ENCODE measurements around the gene KCNMB4. TPM values are rescaled to one million over a fixed set of nuclear protein-coding genes. Genes with fewer than 3 reads are reported as not detected.

Gene KCNMB4
- total RNA-seq, 1 experiment from 2014 or later = 0.13 TPM

DNA sequence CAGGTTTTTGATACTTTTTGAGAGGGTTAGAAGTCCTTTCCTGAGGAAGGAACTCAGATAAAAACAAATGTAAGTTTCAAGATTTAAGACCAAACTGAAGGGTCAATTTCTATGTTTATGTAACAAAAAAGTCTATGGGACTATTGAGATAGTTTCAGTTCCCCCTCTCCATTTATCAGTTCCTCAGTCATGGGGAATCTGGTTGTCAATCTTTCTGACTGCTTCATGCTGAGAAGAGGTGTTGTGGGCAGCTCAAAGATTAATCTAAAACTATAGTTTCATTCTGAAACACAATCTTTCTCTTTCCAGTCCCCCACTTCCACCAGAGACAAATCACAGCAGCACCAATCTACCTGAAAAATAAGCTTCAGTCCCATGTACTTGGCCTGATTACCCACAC lies 93.7 kb downstream of the KCNMB4 start:
- POLR2A ChIA-PET = no interaction called here
- DNase-seq (ENCODE audit: low read depth, low spot score) (no peak), ATAC-seq (no peak)
- H3K4me1 ChIP-seq (ENCODE audit: control insufficient read depth, insufficient read depth, low read length) = no peaks in the 10 kb centered on the region
- H3K27ac ChIP-seq (ENCODE audit: low read length) = no peak overlapping the region
- in situ Hi-C loops (cut with HindIII; ENCODE audit: low pct_unique_long_range_greater_than_20kb, low sequenced_read_pairs) (no loop called here), intact Hi-C loops (cut with micrococcal nuclease; ENCODE audit: unreplicated experiment) (no loop called here)
- BruUV-seq (replicated peaks) = no TSS peak
- no peaks in the 10 kb centered on the region for H3K27me3 ChIP-seq (ENCODE audit: control insufficient read depth, insufficient read depth, low read length)
- no peak overlapping the region for H3K4me3 ChIP-seq (ENCODE audit: low read depth in 2 of 2, low read length in 2 of 2)
- CTCF ChIA-PET = no interaction called here
- H3K9me3 ChIP-seq (ENCODE audit: control insufficient read depth, insufficient read depth, low read depth, low read length) = 0 out of 2 replicates have a peak, but pooled peaks cover 4% of the 10 kb centered on the region
- TF ChIP-seq SIN3A (IDR thresholded peaks at IDR 0.05; ENCODE audit: borderline replicate concordance, insufficient read depth, low read depth, low read length) (no peak), POLR2AphosphoS5 (IDR thresholded peaks at IDR 0.05; ENCODE audit: low read depth, low read length) (no peak), TCF7L2 (IDR thresholded peaks at IDR 0.05; ENCODE audit: low read depth, low read length) (no peak), REST (IDR thresholded peaks at IDR 0.05; ENCODE audit: insufficient read depth in 1 of 2, low read depth in 2 of 2, low read length in 1 of 2) (no peak)
- TF ChIP-seq, protein P1, sequence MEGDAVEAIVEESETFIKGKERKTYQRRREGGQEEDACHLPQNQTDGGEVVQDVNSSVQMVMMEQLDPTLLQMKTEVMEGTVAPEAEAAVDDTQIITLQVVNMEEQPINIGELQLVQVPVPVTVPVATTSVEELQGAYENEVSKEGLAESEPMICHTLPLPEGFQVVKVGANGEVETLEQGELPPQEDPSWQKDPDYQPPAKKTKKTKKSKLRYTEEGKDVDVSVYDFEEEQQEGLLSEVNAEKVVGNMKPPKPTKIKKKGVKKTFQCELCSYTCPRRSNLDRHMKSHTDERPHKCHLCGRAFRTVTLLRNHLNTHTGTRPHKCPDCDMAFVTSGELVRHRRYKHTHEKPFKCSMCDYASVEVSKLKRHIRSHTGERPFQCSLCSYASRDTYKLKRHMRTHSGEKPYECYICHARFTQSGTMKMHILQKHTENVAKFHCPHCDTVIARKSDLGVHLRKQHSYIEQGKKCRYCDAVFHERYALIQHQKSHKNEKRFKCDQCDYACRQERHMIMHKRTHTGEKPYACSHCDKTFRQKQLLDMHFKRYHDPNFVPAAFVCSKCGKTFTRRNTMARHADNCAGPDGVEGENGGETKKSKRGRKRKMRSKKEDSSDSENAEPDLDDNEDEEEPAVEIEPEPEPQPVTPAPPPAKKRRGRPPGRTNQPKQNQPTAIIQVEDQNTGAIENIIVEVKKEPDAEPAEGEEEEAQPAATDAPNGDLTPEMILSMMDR (IDR thresholded peaks at IDR 0.05) = no peak
- no peaks in the 10 kb centered on the region for H3K36me3 ChIP-seq (ENCODE audit: control insufficient read depth, insufficient read depth, low read length)

GRCh38 chr12:70463997-70464396 lies 97.9 kb downstream of the KCNMB4 start:
- in situ Hi-C loops (cut with HindIII; ENCODE audit: low pct_unique_long_range_greater_than_20kb, low sequenced_read_pairs) = no loop called here
- ChIA-PET CTCF (no interaction called here), POLR2A (no interaction called here)
- DNase-seq (ENCODE audit: low read depth, low spot score) (no peak), ATAC-seq (no peak)
- H3K27me3 ChIP-seq (ENCODE audit: control insufficient read depth, insufficient read depth, low read length) = no peaks in the 10 kb centered on the region
- no peak overlapping the region for H3K4me3 ChIP-seq (ENCODE audit: low read depth in 2 of 2, low read length in 2 of 2)
- TF ChIP-seq POLR2AphosphoS5 (IDR thresholded peaks at IDR 0.05; ENCODE audit: low read depth, low read length) (no peak), SIN3A (IDR thresholded peaks at IDR 0.05; ENCODE audit: borderline replicate concordance, insufficient read depth, low read depth, low read length) (no peak), REST (IDR thresholded peaks at IDR 0.05; ENCODE audit: insufficient read depth in 1 of 2, low read depth in 2 of 2, low read length in 1 of 2) (no peak), TCF7L2 (IDR thresholded peaks at IDR 0.05; ENCODE audit: low read depth, low read length) (no peak)
- TF ChIP-seq, protein P1 (IDR thresholded peaks at IDR 0.05) = no peak
- H3K27ac ChIP-seq (ENCODE audit: low read length) = no peak overlapping the region
- BruUV-seq (replicated peaks) = no TSS peak
- no peaks in the 10 kb centered on the region; the same call in 1 of the 2 replicates for H3K36me3 ChIP-seq (ENCODE audit: control insufficient read depth, insufficient read depth, low read length)
- no peaks in the 10 kb centered on the region for H3K4me1 ChIP-seq (ENCODE audit: control insufficient read depth, insufficient read depth, low read length)
- H3K9me3 ChIP-seq (ENCODE audit: control insufficient read depth, insufficient read depth, low read depth, low read length) = 0 out of 2 replicates have a peak, but pooled peaks cover 4% of the 10 kb centered on the region
- intact Hi-C loops (cut with micrococcal nuclease; ENCODE audit: unreplicated experiment) = no loop called here
